NT2/D1 (cell line): ENCODE results near the gene MAPK14.

Source experiments
- YY1 ChIP-seq: IDR thresholded peaks from 2 replicates; pipeline ENCODE4 v1.6.1; 2011; ENCODE audit not compliant: insufficient read length, insufficient read depth
- ZNF274 ChIP-seq: IDR thresholded peaks from 2 replicates; pipeline ENCODE4 v1.6.1; 2011; ENCODE audit warnings: mild to moderate bottlenecking, low read depth, low read length

- TF ChIP-seq YY1 (no peak), ZNF274 (no peak)
These were observed 101.2 kb downstream of the MAPK14 start for GRCh38 chr6:36128793-36129192.
